Ovary (tissue), 9 donors: ENCODE results near the gene DPP7. TPM values are rescaled to one million over a fixed set of nuclear protein-coding genes. Genes with fewer than 3 reads are reported as not detected.

ENCODE experiments used
- DNase-seq, 5 donors: peaks; one replicate each; pipeline ENCODE4 v3.0.0-alpha.2; 2019 to 2020
- H3K27ac ChIP-seq, 2 donors: fragments of 200-600 bp; one replicate each; pipeline versions ENCODE4 v1.5.1 to v1.8.0; 2019 to 2022
- H3K27me3 ChIP-seq: fragments of 200-600 bp; one replicate; pipeline ENCODE4 v1.8.0; 2022
- H3K36me3 ChIP-seq: fragments of 200-600 bp; sonication (generic); one replicate; pipeline ENCODE4 v1.5.1; 2019
- H3K4me1 ChIP-seq: one replicate; pipeline ENCODE4 v1.8.1; 2013; ENCODE audit warnings: mild to moderate bottlenecking, moderate library complexity; ENCODE audit not compliant: insufficient read depth
- H3K4me3 ChIP-seq: fragments of 200-600 bp; sonication (generic); one replicate; pipeline ENCODE4 v1.5.1; 2017
- H3K9me3 ChIP-seq, 2 donors: fragments of 200-600 bp in 1 of 2; sonication (generic) in 1 of 2; one replicate each; pipeline versions ENCODE4 v1.5.1 to v1.8.1; 2013 to 2019; ENCODE audit warnings: mild to moderate bottlenecking in 1 of 2, moderate library complexity in 1 of 2
- CTCF ChIP-seq, 3 donors: fragments of 450-650 bp in 2 of 3; fragments of 200-600 bp in 1 of 3; IDR thresholded peaks; one replicate each; pipeline versions ENCODE4 v1.5.1 to v1.8.0; 2016 to 2022; ENCODE audit warnings: antibody characterized with exemption in 3 of 3, mild to moderate bottlenecking in 1 of 3
- EP300 ChIP-seq: sonication (generic); formaldehyde crosslinking; IDR thresholded peaks from one replicate; pipeline ENCODE4 v1.6.1; 2017; ENCODE audit warnings: antibody characterized with exemption
- POLR2A ChIP-seq: fragments of 450-650 bp; IDR thresholded peaks from one replicate; pipeline ENCODE4 v1.6.1; 2017; ENCODE audit warnings: antibody characterized with exemption, mild to moderate bottlenecking, moderate library complexity
- WGBS, 3 donors: extraction: QIAGEN DNeasy Blood & Tissue Kit in 1 of 3; methylation state at CpG; one replicate each; pipeline versions ENCODE4 v1.1.5 to v1.1.7; 2013 to 2017; 5-methylcytosine and 5-hydroxymethylcytosine counted together
- intact Hi-C, 4 donors: fragments of 100-400 bp; cut with DNase I; formaldehyde crosslinking; loops; one replicate each; pipeline versions ENCODE4 v1.11.0 to v1.15.1; 2022 to 2023
- polyA plus RNA-seq, 2 donors: library from polyadenylated mRNA; stranded (reverse); fragments of 200-250 nt in 1 of 2; fragments of 350-450 nt in 1 of 2; fragmentation: Illumina TruSeq in 1 of 2; extraction: RNeasy Lipid Tissue Mini Kit (QIAGEN cat#74804) in 1 of 2; gene quantifications; one replicate each; pipeline ENCODE4 v1.2.3, GENCODE V29; 2013 to 2014
- total RNA-seq, 7 donors: library from RNA; depleted of rRNA in 2 of 7; stranded (reverse); fragments of >200 nt in 2 of 7; fragmentation: NEBNext Ultra II Directional in 3 of 7; extraction: Animal tissue kit (Norgen Biotek cat#: 25700) in 3 of 7; gene quantifications; one replicate each; pipeline versions ENCODE4 v1.1.0 to v1.2.4, GENCODE V29; 2016 to 2023
- donor health status: DM: no; HTN: no; CAD: no; lungs with moderate emphysema.
- donor health status: DM: no; HTN: no; CAD: no.
- donor health status: Bipolar disorder and iron deficiency.
- donor health status: DM: yes; HTN: yes; CAD: no.
- donor health status: DM: no; HTN: no; CAD: no.
- donor health status: DM: yes; HTN: yes; CAD: no.

DPP7 gene
- total and polyA plus RNA-seq, 9 donors, result 3.0 to 117 (median 88.7) TPM

- Histone ChIP-seq H3K4me1 (peaks cover 4% of the 10 kb centered on the region), H3K27me3 (no peaks in the 10 kb centered on the region), H3K4me3 (no peak overlapping the region), H3K9me3 (no peaks in the 10 kb centered on the region), H3K36me3 (no peaks in the 10 kb centered on the region), H3K27ac (no peak overlapping the region)
- TF ChIP-seq EP300 (no peak), POLR2A (no peak), CTCF (IDR thresholded peaks at IDR 0.05) (no peak)
- DNase-seq, result no peak
- WGBS, 3 donors, result 80 to 87% (median 84%) methylated on average over 28 of the region's 28 CpGs
- intact Hi-C loops, result loop anchor here in 1 of 4 donors (10.0 kb wide), 1 partner anchor 124 kb away; the partner anchor contains the start of gene SLC34A3
Measured at GRCh38 chr9:137110911-137111787, 3.4 kb downstream of the DPP7 start.

- 85 to 86% (median 86%) methylated on average over 38 of the region's 38 CpGs for WGBS, 3 donors
- no peak for TF ChIP-seq CTCF (IDR thresholded peaks at IDR 0.05)
- no peak for TF ChIP-seq POLR2A
- TF ChIP-seq EP300, result no peak
- DNase-seq, result no peak
- H3K36me3 ChIP-seq, result no peaks in the 10 kb centered on the region
- H3K4me3 ChIP-seq, result no peak overlapping the region
- no peaks in the 10 kb centered on the region for H3K27me3 ChIP-seq
- H3K4me1 ChIP-seq, result peaks cover 4% of the 10 kb centered on the region
- no peaks in the 10 kb centered on the region for H3K9me3 ChIP-seq
- intact Hi-C loops, result loop anchor here in 1 of 4 donors (10.0 kb wide), 1 partner anchor 124 kb away; the partner anchor contains the start of gene SLC34A3
- no peak overlapping the region for H3K27ac ChIP-seq
Measured at GRCh38 chr9:137110147-137110910, 4.2 kb downstream of the DPP7 start.

- Histone ChIP-seq H3K27ac (no peak overlapping the region), H3K36me3 (no peaks in the 10 kb centered on the region), H3K27me3 (no peaks in the 10 kb centered on the region), H3K4me3 (no peak overlapping the region), H3K4me1 (peaks cover 4% of the 10 kb centered on the region), H3K9me3 (no peaks in the 10 kb centered on the region)
- no peak for DNase-seq
- intact Hi-C loops, result loop anchor here in 1 of 4 donors (10.0 kb wide), 1 partner anchor 125 kb away; the partner anchor contains the start of gene SLC34A3
- TF ChIP-seq EP300 (no peak), POLR2A (no peak), CTCF (IDR thresholded peaks at IDR 0.05) (no peak)
- 75 to 82% (median 76%) methylated on average over 34 of the region's 34 CpGs for WGBS, 3 donors
Measured at GRCh38 chr9:137109250-137110146, 5.0 kb downstream of the DPP7 start.
